Mesodermal cell (in vitro differentiated cells): ENCODE measurements around the gene MAN2C1.
"Not testable (repeated sequence)": the region's sequence is repeated elsewhere in the genome, so short reads cannot be mapped to it uniquely, and the experiment has no call there.

Source experiments
- H3K27ac ChIP-seq: 2 replicates; pipeline ENCODE4 v1.7.0; 2013; ENCODE audit warnings: mild to moderate bottlenecking, low read depth, low read length, moderate library complexity; ENCODE audit not compliant: severe bottlenecking
- H3K36me3 ChIP-seq: 2 replicates; pipeline ENCODE4 v1.7.1; 2013; ENCODE audit warnings: mild to moderate bottlenecking, low read length, moderate library complexity; ENCODE audit not compliant: control insufficient read depth, insufficient read depth
- H3K4me1 ChIP-seq: one replicate; pipeline ENCODE4 v1.7.1; 2013; ENCODE audit warnings: mild to moderate bottlenecking, low read length; ENCODE audit not compliant: insufficient read depth, control insufficient read depth, poor library complexity, severe bottlenecking
- H3K4me3 ChIP-seq: 2 replicates; pipeline ENCODE4 v1.7.0; 2013; ENCODE audit warnings: low read length, control low read depth, mild to moderate bottlenecking; ENCODE audit not compliant: insufficient read depth, poor library complexity, severe bottlenecking; ENCODE audit errors: extremely low read depth
- H3K9me3 ChIP-seq: 2 replicates; pipeline ENCODE4 v1.7.1; 2013; ENCODE audit warnings: mild to moderate bottlenecking, low read length, moderate library complexity; ENCODE audit not compliant: control insufficient read depth
- WGBS, 2 experiments: methylation state at CpG; one replicate each; pipeline ENCODE4 v1.1.5; 2013; ENCODE audit warnings: missing lambda C conversion rate in 2 of 2; ENCODE audit not compliant: insufficient coverage in 2 of 2; 5-methylcytosine and 5-hydroxymethylcytosine counted together

MAN2C1 gene

GRCh38 chr15:75327491-75327890 lies 40.9 kb downstream of the MAN2C1 start:
- Histone ChIP-seq H3K36me3 (no peaks in the 10 kb centered on the region), H3K4me1 (no peaks in the 10 kb centered on the region), H3K27ac (no peak overlapping the region), H3K4me3 (no peak overlapping the region), H3K9me3 (no peaks in the 10 kb centered on the region)
- WGBS, 2 experiments = 83 to 95% methylated on average over 3 of the region's 3 CpGs

GRCh38 chr15:75327005-75327404 lies 41.4 kb downstream of the MAN2C1 start:
- no peak overlapping the region for H3K4me3 ChIP-seq
- H3K36me3 ChIP-seq = no peaks in the 10 kb centered on the region
- H3K4me1 ChIP-seq = no peaks in the 10 kb centered on the region
- H3K27ac ChIP-seq = no peak overlapping the region
- no peaks in the 10 kb centered on the region for H3K9me3 ChIP-seq
- WGBS, 2 experiments = 82 to 95% methylated on average over 2 to 3 of the region's 4 CpGs

- Histone ChIP-seq H3K9me3 (no peaks in the 10 kb centered on the region), H3K4me1 (no peaks in the 10 kb centered on the region), H3K36me3 (no peaks in the 10 kb centered on the region), H3K4me3 (no peak overlapping the region), H3K27ac (no peak overlapping the region)
- WGBS, 2 experiments = 100% methylated on average over 1 of the region's 4 CpGs; no CpG with 5 or more reads in 1 of the 2 experiments
These were observed 42.5 kb downstream of the MAN2C1 start for GRCh38 chr15:75325922-75326321.

- 83 to 91% methylated on average over 6 of the region's 6 CpGs for WGBS, 2 experiments
- Histone ChIP-seq H3K4me1 (no peaks in the 10 kb centered on the region), H3K9me3 (no peaks in the 10 kb centered on the region), H3K36me3 (no peaks in the 10 kb centered on the region), H3K4me3 (no peak overlapping the region), H3K27ac (no peak overlapping the region)
These were observed 46.7 kb downstream of the MAN2C1 start for GRCh38 chr15:75321711-75322110.

GRCh38 chr15:75319231-75319897 lies 49.0 kb downstream of the MAN2C1 start:
- not testable (repeated sequence) for H3K4me1 ChIP-seq, H3K4me3 ChIP-seq, H3K27ac ChIP-seq, H3K9me3 ChIP-seq, H3K36me3 ChIP-seq
- 82 to 100% methylated on average over 2 to 3 of the region's 5 CpGs for WGBS, 2 experiments

- Histone ChIP-seq H3K36me3 (no peaks in the 10 kb centered on the region), H3K4me3 (no peak overlapping the region), H3K27ac (no peak overlapping the region), H3K9me3 (no peaks in the 10 kb centered on the region), H3K4me1 (no peaks in the 10 kb centered on the region)
- 86 to 94% methylated on average over 5 of the region's 5 CpGs for WGBS, 2 experiments
These were observed 53.7 kb downstream of the MAN2C1 start for GRCh38 chr15:75314552-75315290.

- Histone ChIP-seq H3K27ac (no peak overlapping the region), H3K4me3 (no peak overlapping the region), H3K4me1 (no peaks in the 10 kb centered on the region), H3K9me3 (no peaks in the 10 kb centered on the region), H3K36me3 (no peaks in the 10 kb centered on the region)
- WGBS, 2 experiments = 88 to 95% methylated on average over 10 of the region's 13 CpGs
These were observed 55.1 kb downstream of the MAN2C1 start for GRCh38 chr15:75313116-75313845.

- not testable (repeated sequence) for H3K9me3 ChIP-seq, H3K36me3 ChIP-seq, H3K4me1 ChIP-seq, H3K4me3 ChIP-seq, H3K27ac ChIP-seq
- WGBS, 2 experiments = 89 to 92% methylated on average over 1 of the region's 1 CpG
These were observed 55.9 kb downstream of the MAN2C1 start for GRCh38 chr15:75312548-75312947.

- H3K4me3 ChIP-seq = no peak overlapping the region
- no peak overlapping the region for H3K27ac ChIP-seq
- H3K9me3 ChIP-seq = no peaks in the 10 kb centered on the region
- no peaks in the 10 kb centered on the region for H3K36me3 ChIP-seq
- no peaks in the 10 kb centered on the region for H3K4me1 ChIP-seq
These were observed 58.7 kb downstream of the MAN2C1 start for GRCh38 chr15:75309711-75310110.

- 43 to 73% methylated on average over 7 to 13 of the region's 15 CpGs for WGBS, 2 experiments
- Histone ChIP-seq H3K4me1 (no peaks in the 10 kb centered on the region), H3K4me3 (no peak overlapping the region), H3K36me3 (no peaks in the 10 kb centered on the region), H3K9me3 (no peaks in the 10 kb centered on the region), H3K27ac (no peak overlapping the region)
These were observed 60.5 kb downstream of the MAN2C1 start for GRCh38 chr15:75307778-75308390.
